HG02943 (cell line): ENCODE data around the gene ARHGEF37.

Experiments
- ATAC-seq: cut with Tn5 transposase; IDR thresholded peaks from one replicate; pipeline ENCODE4 v1.9.1; 2021; ENCODE audit warnings: mild to moderate bottlenecking, low read depth, moderate library complexity; ENCODE audit not compliant: unreplicated experiment

The ARHGEF37 gene

GRCh38 chr5:149622466-149622865 lies 41.2 kb downstream of the ARHGEF37 start:
- ATAC-seq, result no peak

DNA sequence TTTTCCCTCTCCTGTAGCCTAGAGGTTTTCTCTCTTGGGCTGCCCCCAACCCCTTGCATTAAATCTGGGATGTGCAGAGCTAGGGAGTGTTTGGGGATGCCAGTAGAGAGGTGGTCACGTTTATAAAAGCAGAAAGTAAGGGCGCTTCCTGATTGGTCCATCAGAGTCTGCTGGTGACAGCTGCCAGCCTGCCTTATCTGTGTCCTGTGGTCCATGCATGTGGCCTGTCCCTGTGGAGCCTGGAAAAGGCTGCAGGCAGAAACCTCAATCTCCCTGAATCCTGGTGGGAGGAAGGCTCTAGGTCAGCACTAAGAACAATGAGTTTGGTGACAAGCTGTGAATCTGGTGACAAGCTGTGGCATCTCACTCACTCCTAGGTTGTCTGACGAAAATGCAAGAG lies 42.2 kb downstream of the ARHGEF37 start:
- no peak for ATAC-seq

DNA sequence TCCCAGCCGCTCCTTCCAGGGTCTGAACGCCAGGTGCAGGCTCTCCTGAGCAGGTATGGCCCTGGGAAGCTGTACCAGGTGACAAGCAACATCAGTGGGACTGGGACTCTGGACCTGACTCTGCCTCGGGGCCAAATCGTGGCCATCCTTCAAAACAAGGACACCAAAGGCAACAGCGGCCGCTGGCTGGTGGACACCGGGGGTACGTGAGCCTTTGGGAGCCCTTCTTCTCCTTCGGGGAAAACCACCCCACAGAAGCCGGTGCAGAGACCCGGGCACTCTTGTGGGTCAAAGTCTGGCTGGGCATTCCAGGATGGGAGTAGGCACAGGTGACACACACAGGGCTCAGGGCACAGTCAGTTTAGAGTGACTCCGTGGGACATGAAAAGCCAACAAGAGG lies 45.8 kb downstream of the ARHGEF37 start:
- no peak for ATAC-seq

GRCh38 chr5:149628221-149628620 lies 46.9 kb downstream of the ARHGEF37 start:
- no peak for ATAC-seq

DNA sequence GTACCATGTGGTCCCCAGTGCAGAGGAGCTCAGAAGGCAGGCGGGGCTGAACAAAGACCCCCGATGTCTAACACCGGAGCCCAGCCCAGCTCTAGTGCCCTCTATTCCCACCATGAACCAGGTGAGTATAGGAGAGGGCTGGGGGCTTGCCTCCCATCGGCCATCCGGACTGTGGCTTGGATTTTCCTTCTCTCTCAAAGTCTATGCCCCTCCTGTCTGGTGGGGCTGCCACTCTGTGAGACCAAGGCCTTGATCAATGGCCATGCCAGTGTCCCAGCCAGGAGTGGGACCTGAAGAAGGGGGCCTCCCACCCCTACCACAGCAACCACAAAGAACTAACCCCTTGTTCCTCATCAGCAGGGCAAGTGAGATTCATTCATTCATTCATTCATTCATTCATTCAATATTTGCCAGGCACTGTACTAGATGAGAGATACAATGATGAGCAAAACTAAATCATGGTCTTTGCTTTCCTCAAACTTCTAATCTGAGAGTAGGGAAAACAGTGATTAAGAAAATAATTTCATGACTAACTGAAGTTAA lies 47.6 kb downstream of the ARHGEF37 start:
- no peak for ATAC-seq

GRCh38 chr5:149629421-149629820 lies 48.1 kb downstream of the ARHGEF37 start:
- no peak for ATAC-seq

DNA sequence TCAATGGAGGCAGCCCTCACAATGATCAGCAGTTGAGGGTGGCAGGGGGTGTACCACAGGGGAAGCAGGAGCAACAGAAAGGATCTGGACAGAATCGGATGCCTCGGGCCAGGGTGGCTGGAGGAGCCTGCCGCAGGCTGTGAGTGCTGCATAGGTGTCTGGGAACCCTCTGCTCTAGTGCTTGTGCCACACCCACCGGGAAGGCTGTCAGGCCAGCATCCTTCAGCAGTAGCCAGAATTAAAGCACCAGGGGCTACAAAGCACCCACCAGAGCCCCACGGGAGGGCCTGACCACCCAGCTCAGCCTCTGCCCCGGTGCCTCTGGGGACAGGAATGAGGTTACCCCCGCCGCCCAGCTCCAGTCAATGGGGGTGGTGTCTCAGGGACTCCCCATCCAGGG lies 49.0 kb downstream of the ARHGEF37 start:
- no peak for ATAC-seq

GRCh38 chr5:149631506-149631905 lies 50.2 kb downstream of the ARHGEF37 start:
- no peak for ATAC-seq

DNA sequence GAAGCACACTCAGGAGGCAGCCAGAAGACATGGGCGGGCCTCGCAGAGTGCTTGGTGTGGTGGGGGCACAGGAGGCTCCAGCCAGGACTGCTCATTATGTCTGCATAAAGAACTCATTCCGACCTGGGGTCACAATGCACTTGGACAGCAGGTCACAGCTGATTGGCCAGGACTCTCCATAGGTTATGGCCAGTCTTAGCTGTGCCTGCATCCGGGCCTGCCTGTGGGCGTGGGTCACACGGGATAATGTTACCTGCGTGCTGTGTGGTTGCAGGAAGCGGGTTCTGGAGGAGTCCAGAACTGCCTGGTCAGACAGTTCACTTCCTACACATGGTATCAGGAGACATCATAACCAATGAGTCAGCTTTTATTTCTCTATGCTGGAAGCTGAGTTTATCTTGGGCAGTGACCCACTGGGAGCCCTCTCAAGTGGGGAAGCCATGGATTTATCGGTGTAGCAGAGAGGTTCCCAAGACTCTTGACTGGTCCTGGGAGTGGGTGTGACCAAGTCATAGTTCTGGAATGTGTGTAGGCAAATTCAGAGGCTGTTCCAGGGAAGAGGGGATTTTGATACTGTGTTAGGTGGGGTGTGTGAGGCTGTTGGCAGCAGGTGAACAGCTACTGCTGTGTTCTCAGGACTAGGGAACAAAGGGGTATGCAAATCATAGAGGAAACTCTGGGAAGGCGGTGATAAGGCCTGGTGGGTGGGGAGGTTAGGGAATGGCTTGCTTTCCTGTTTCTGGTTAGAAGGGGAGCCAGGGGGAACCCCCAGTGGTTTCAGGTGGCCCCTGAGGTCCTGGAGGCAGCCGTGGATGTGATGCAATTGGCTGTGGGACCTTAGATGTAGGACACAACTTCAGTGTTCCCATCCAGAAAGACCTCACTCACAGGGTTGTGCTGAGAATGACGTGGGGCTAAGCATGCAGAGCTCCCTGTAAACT lies 51.3 kb downstream of the ARHGEF37 start:
- ATAC-seq, result no peak

GRCh38 chr5:149633476-149634350 lies 52.4 kb downstream of the ARHGEF37 start:
- ATAC-seq, result no peak

- ATAC-seq, result no peak
These were observed 54.1 kb downstream of the ARHGEF37 start for GRCh38 chr5:149635394-149635793.

GRCh38 chr5:149636191-149636860 lies 55.0 kb downstream of the ARHGEF37 start:
- ATAC-seq, result no peak

- no peak for ATAC-seq
These were observed 55.6 kb downstream of the ARHGEF37 start for GRCh38 chr5:149636861-149637246.

DNA sequence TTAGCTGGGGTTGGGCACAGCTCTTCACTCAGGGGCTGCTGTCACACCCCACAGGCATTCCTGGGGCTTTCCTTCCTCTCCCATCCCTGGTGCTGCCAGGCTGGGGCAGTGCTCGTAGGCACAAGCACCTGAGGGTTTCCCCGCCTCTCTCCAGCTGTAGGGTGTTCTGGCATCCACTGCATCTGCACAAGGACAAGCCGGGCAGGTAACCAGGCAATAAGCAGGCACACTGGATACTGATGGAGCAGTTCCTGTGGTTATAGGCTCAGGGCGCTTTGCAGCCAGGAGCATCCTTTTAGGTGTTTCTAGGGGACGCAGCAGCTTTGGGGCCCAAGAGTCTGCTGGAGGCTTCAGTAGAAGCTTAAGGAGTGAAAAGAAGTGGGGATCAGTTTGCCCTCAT lies 56.8 kb downstream of the ARHGEF37 start:
- ATAC-seq, result no peak

DNA sequence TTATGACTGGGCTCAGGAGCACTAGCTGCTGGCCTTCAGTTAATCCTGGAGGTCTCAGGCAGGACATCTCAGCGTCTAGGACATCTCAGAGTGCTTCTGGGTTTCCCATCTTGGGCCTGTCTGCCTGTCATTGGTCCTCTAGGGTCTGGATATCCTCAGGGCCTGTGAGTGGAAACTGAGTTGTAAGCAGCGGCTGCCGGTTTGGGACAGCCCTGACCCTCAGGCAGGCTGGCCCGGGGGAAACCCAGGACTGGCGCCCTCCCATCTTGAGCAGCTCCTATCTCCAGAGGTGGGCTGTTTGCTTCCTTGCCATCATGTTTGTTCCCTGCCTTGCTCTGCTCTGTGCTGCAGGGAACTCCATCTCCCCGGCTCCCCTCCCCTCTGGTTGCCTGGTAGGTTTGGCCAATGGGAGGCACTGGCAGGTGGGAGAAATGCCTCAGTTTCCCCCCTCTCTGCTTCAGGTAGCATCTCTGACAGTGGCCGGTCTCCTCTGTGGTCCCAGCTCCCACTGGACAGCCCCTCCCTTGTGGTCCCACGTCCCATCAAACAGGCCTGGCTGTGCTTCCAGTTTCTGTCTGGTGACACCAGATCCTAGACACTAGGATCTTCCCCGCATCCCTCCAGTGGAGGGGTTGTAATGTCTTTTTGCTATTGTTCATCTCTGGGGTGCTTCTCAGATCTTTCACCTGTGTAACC lies 57.4 kb downstream of the ARHGEF37 start:
- no peak for ATAC-seq

DNA sequence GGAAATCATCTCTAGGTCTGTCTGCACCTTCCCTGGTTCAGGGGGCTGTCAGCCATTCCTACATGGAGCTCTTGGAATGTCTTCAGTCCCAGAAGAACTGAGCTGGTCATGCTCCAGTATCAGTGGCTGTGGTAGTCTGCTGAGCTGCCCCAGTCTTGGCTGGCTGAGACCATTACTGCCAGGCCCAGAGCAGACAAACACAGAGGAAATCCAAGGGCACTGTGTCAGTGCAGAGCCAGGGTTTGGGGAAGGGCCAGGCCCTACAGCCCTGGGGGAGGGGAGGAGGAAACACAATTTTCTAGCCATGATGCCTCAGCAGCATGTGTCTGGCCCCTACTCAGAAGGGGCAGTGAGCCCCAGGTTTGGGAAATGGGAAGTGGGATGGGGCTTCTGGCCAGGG lies 58.4 kb downstream of the ARHGEF37 start:
- ATAC-seq, result no peak

GRCh38 chr5:149640350-149640999 lies 59.2 kb downstream of the ARHGEF37 start:
- no peak for ATAC-seq

DNA sequence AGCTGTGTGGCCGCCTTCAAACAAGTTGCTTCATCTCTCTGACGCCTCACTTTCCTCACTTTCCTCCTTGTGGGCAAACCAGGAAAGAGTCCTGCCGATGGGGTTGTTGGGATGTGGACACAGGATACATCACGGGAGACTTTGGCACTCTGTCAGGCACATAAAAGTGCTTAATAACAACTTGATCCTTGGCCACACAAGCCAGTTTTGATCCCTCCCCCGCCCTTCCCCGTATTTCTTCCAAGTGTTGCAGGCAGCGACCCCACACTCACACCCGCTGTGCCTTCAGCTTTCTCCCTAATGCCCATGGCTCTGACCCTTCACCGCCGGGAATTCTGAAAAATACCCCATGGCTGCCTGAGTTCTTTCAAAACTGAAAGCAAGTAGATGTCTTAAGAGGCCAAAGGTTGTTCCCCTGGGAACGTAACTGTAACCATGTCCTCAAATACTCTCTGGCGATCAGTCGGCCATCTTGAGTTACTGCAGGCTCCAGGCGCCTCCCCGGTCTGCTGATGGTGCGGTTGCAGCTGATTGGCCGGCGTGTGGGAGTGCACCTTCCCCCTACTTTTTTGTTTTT lies 59.8 kb downstream of the ARHGEF37 start:
- no peak for ATAC-seq

- ATAC-seq, result no peak
These were observed 60.3 kb downstream of the ARHGEF37 start for GRCh38 chr5:149641600-149641999.
